HEK293 (cell line): ENCODE data around the gene NSD1.

Experiments used
- CTCF ChIA-PET: fragments of 350-600 bp; formaldehyde crosslinking; extraction: SDS; loops from one replicate; lab custom pipeline; 2021; ENCODE audit warnings: antibody characterized with exemption; lab: Yijun Ruan, JAX
- POLR2A ChIA-PET: fragments of 300-600 bp; formaldehyde crosslinking; extraction: SDS; loops from one replicate; lab custom pipeline; 2020; ENCODE audit warnings: antibody characterized with exemption, inconsistent platforms; lab: Yijun Ruan, JAX
- H3K27ac ChIP-seq: fragments of 200-500 bp; sonication (Bioruptor generic); 2 replicates; pipeline ENCODE4 v1.5.1; 2014; ENCODE audit warnings: low read depth, low read length, control low read depth, inconsistent platforms; ENCODE audit errors: extremely low read depth
- H3K36me3 ChIP-seq, 2 experiments: fragments of 200-500 bp in 1 of 2; sonication (Bioruptor generic) in 1 of 2; 1 replicate in 1 of 2; 2 replicates in 1 of 2; pipeline ENCODE4 v1.5.1; 2014 to 2017; ENCODE audit warnings: inconsistent platforms in 2 of 2, low read length in 2 of 2; ENCODE audit not compliant: control insufficient read depth in 2 of 2, insufficient read depth in 1 of 2
- H3K4me1 ChIP-seq: fragments of 200-500 bp; sonication (Bioruptor generic); 2 replicates; pipeline ENCODE4 v1.5.1; 2014; ENCODE audit warnings: mild to moderate bottlenecking, low read length, inconsistent platforms; ENCODE audit not compliant: control insufficient read depth, insufficient read depth
- H3K4me3 ChIP-seq: 2 replicates; pipeline ENCODE4 v1.5.1; 2011; ENCODE audit warnings: low read depth, mild to moderate bottlenecking, control low read depth, low read length, moderate library complexity
- H3K9me3 ChIP-seq: fragments of 200-500 bp; sonication (Bioruptor generic); 2 replicates; pipeline ENCODE4 v1.5.1; 2014; ENCODE audit warnings: low read depth, low read length, inconsistent platforms; ENCODE audit not compliant: control insufficient read depth, insufficient read depth
- HOXD13 ChIP-seq: sonication (generic); formaldehyde crosslinking; IDR thresholded peaks from 2 replicates; pipeline ENCODE4 v1.8.0; 2022; ENCODE audit warnings: missing genetic modification reagents, borderline replicate concordance
- KLF10 ChIP-seq: fragments of 450-650 bp; IDR thresholded peaks from 2 replicates; pipeline ENCODE4 v1.5.1; 2018; ENCODE audit warnings: missing biosample characterization, mild to moderate bottlenecking, missing genetic modification characterization
- KLF16 ChIP-seq: fragments of 450-650 bp; formaldehyde crosslinking; IDR thresholded peaks from 2 replicates; pipeline ENCODE4 v1.5.1; 2017; ENCODE audit warnings: missing biosample characterization, missing genetic modification characterization
- YY1 ChIP-seq: fragments of 450-650 bp; formaldehyde crosslinking; IDR thresholded peaks from 2 replicates; pipeline ENCODE4 v1.5.1; 2018; ENCODE audit warnings: missing biosample characterization, missing genetic modification characterization
- ZBTB1 ChIP-seq: fragments of 450-650 bp; formaldehyde crosslinking; IDR thresholded peaks from 2 replicates; pipeline ENCODE4 v1.5.1; 2016; ENCODE audit warnings: missing biosample characterization, missing genetic modification characterization
- ZBTB20 ChIP-seq: fragments of 450-650 bp; formaldehyde crosslinking; IDR thresholded peaks from 2 replicates; pipeline ENCODE4 v1.5.1; 2016; ENCODE audit warnings: missing biosample characterization, missing genetic modification characterization
- ZBTB48 ChIP-seq: fragments of 450-650 bp; formaldehyde crosslinking; IDR thresholded peaks from 2 replicates; pipeline ENCODE4 v1.5.1; 2016; ENCODE audit warnings: missing biosample characterization, missing genetic modification characterization
- ZNF10 ChIP-seq: fragments of 450-650 bp; formaldehyde crosslinking; IDR thresholded peaks from 2 replicates; pipeline ENCODE4 v1.5.1; 2017; ENCODE audit warnings: missing biosample characterization, missing genetic modification characterization
- ZNF140 ChIP-seq: fragments of 450-650 bp; formaldehyde crosslinking; IDR thresholded peaks from 2 replicates; pipeline ENCODE4 v1.5.1; 2016; ENCODE audit warnings: missing biosample characterization, missing genetic modification characterization
- ZNF211 ChIP-seq: fragments of 450-650 bp; formaldehyde crosslinking; IDR thresholded peaks from 2 replicates; pipeline ENCODE4 v1.5.1; 2016; ENCODE audit warnings: low read depth, missing biosample characterization, missing genetic modification characterization
- ZNF302 ChIP-seq: fragments of 450-650 bp; formaldehyde crosslinking; IDR thresholded peaks from 2 replicates; pipeline ENCODE4 v1.5.1; 2016; ENCODE audit warnings: missing biosample characterization, missing genetic modification characterization, low read depth
- ZNF639 ChIP-seq: fragments of 450-650 bp; formaldehyde crosslinking; IDR thresholded peaks from 2 replicates; pipeline ENCODE4 v1.5.1; 2016; ENCODE audit warnings: missing biosample characterization, missing genetic modification characterization
- ZNF677 ChIP-seq: fragments of 450-650 bp; IDR thresholded peaks from 2 replicates; pipeline ENCODE4 v1.5.0; 2018; ENCODE audit warnings: missing biosample characterization, mild to moderate bottlenecking, missing genetic modification characterization, moderate library complexity
- ZNF76 ChIP-seq: fragments of 450-650 bp; formaldehyde crosslinking; IDR thresholded peaks from 2 replicates; pipeline ENCODE4; 2016; ENCODE audit warnings: low read depth, missing biosample characterization, missing genetic modification characterization, borderline replicate concordance
- ZNF792 ChIP-seq: fragments of 450-650 bp; formaldehyde crosslinking; IDR thresholded peaks from 2 replicates; pipeline ENCODE4 v1.5.1; 2016; ENCODE audit warnings: missing biosample characterization, missing genetic modification characterization
- ZNF830 ChIP-seq: fragments of 450-650 bp; IDR thresholded peaks from 2 replicates; pipeline ENCODE4 v1.5.0; 2018; ENCODE audit warnings: missing biosample characterization, missing genetic modification characterization, low read depth, mild to moderate bottlenecking, moderate library complexity
- TF ChIP-seq, protein P1 (sequence below): fragments of 450-650 bp; formaldehyde crosslinking; IDR thresholded peaks from 2 replicates; pipeline ENCODE4 v1.5.1; 2016; ENCODE audit warnings: missing biosample characterization, missing genetic modification characterization
- TF ChIP-seq, protein P2 (sequence below): fragments of 450-650 bp; formaldehyde crosslinking; IDR thresholded peaks from 2 replicates; pipeline ENCODE4 v1.5.1; 2016; ENCODE audit warnings: missing biosample characterization, missing genetic modification characterization

Gene NSD1

GRCh38 chr5:177303121-177303924 is 169.8 kb downstream of the NSD1 start, which contains the start of the genes PRELID1 and RAB24 (continued):
- TF ChIP-seq KLF16 (tag by site-specific recombination) (no peak), ZNF76 (no peak; the same call in 1 of the 2 replicates), ZBTB1 (tag by site-specific recombination) (0 out of 2 replicates have a peak, but pooled peaks have one; percentile 67)
- TF ChIP-seq, protein P1, sequence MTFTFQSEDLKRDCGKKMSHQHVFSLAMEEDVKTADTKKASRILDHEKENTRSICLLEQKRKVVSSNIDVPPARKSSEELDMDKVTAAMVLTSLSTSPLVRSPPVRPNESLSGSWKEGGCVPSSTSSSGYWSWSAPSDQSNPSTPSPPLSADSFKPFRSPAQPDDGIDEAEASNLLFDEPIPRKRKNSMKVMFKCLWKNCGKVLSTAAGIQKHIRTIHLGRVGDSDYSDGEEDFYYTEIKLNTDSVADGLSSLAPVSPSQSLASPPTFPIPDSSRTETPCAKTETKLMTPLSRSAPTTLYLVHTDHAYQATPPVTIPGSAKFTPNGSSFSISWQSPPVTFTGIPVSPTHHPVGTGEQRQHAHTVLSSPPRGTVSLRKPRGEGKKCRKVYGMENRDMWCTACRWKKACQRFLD: no peak

DNA sequence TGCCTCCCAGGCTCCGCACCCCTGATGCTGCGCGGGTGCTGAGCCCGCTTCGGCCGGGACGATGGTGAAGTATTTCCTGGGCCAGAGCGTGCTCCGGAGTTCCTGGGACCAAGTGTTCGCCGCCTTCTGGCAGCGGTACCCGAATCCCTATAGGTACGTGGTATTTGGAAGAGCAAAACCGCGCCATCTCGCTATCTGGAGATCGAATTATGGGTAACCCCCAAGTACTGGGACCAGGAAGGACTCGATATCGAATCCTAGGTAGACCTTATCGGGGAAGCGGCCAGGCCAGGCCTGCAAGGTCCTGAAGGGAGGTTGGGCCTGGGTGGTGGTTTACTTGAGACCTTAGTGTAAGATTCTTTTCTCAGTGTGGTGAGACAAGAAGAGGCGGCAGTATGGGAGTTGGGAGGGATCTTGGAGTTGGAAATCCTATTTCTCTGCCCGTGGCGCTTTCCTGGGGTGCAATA is 170.4 kb downstream of the NSD1 start:
- peak overlapping the region; percentile 90 for H3K4me3 ChIP-seq
- TF ChIP-seq ZNF302 (tag by site-specific recombination) (no peak), ZNF830 (tag by site-specific recombination) (no peak), ZBTB48 (tag by site-specific recombination) (no peak), YY1 (tag by site-specific recombination) (0 out of 2 replicates have a peak, but pooled peaks have one; percentile 5), ZNF792 (tag by site-specific recombination) (no peak), ZNF677 (tag by site-specific recombination) (no peak), ZNF140 (no peak), ZNF639 (tag by site-specific recombination) (no peak), ZNF211 (no peak), HOXD13 (CRISPR knock-in tag) (no peak), ZNF76 (peak; percentile 44; the same call in 1 of the 2 replicates), ZBTB20 (tag by site-specific recombination) (no peak), ZNF10 (no peak), KLF10 (tag by site-specific recombination) (0 out of 2 replicates have a peak, but pooled peaks have one; percentile 4)
- TF ChIP-seq, protein P2, sequence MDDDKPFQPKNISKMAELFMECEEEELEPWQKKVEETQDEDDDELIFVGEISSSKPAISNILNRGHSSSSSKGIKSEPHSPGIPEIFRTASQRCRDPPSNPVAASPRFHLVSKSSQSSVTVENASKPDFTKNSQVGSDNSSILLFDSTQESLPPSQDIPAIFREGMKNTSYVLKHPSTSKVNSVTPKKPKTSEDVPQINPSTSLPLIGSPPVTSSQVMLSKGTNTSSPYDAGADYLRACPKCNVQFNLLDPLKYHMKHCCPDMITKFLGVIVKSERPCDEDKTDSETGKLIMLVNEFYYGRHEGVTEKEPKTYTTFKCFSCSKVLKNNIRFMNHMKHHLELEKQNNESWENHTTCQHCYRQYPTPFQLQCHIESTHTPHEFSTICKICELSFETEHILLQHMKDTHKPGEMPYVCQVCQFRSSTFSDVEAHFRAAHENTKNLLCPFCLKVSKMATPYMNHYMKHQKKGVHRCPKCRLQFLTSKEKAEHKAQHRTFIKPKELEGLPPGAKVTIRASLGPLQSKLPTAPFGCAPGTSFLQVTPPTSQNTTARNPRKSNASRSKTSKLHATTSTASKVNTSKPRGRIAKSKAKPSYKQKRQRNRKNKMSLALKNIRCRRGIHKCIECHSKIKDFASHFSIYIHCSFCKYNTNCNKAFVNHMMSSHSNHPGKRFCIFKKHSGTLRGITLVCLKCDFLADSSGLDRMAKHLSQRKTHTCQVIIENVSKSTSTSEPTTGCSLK (tag by site-specific recombination): no peak
- H3K36me3 ChIP-seq: peaks cover 4 to 67% of the 10 kb centered on the region in 2 experiments; a peak in 2 of 3 replicates
- H3K4me1 ChIP-seq: peaks cover 9% of the 10 kb centered on the region
- ChIA-PET CTCF (interaction anchor here (0.6 kb wide), 1 partner anchor 191 kb away, joined by 3 read pairs; no protein-coding TSS in a partner anchor), POLR2A (interaction anchor here (1.0 to 1.2 kb wide), 2 partner anchors 8 to 15 kb away, joined by 3 to 11 read pairs; partner anchors contain the start of gene MXD3)
- H3K27ac ChIP-seq: peak overlapping the region; percentile 80
- no peaks in the 10 kb centered on the region for H3K9me3 ChIP-seq
